Activated T-helper 1 cell treated with Interleukin-2 at 50 U/mL for 16 hours (primary cell): ENCODE measurements around the gene TEX19.
"Not testable (repeated sequence)": the region's sequence is repeated elsewhere in the genome, so short reads cannot be mapped to it uniquely, and the experiment has no call there.

Experiments used
- DNase-seq: peaks from one replicate; pipeline ENCODE4 v3.0.0-alpha.2; 2020; ENCODE audit warnings: low read depth

TEX19 gene

GRCh38 chr17:82411396-82412053, 52.5 kb downstream of the TEX19 start:
- DNase-seq: no peak

GRCh38 chr17:82412081-82412480, 53.0 kb downstream of the TEX19 start:
- not testable (repeated sequence) for DNase-seq

GRCh38 chr17:82412535-82413520, 53.8 kb downstream of the TEX19 start:
- DNase-seq: no peak
